Caco-2 (cell line): ENCODE results near the gene UBE2V1. TPM values are rescaled to one million over a fixed set of nuclear protein-coding genes. Genes with fewer than 3 reads are reported as not detected.
"Not testable (repeated sequence)": the region's sequence is repeated elsewhere in the genome, so short reads cannot be mapped to it uniquely, and the experiment has no call there.

ENCODE experiments used
- BruUV-seq: library from RNA; stranded (reverse); fragments of 400-500 nt; replicated peaks from 2 replicates; lab custom pipeline; 2021; lab: Mats Ljungman, UMichigan
- CTCF ChIA-PET: fragments of 300-600 bp; sonication (Branson Sonifier 250); formaldehyde crosslinking; loops from one replicate; lab custom pipeline; 2022; ENCODE audit warnings: antibody characterized with exemption; lab: Charles Lee
- POLR2A ChIA-PET: fragments of 300-600 bp; sonication (Branson Sonifier 250); formaldehyde crosslinking; loops from one replicate; lab custom pipeline; 2022; ENCODE audit warnings: antibody characterized with exemption; lab: Charles Lee
- DNase-seq, 2 experiments: peaks; one replicate each; pipeline versions ENCODE4 v3.0.0 to v3.0.0-alpha.2; 2020 to 2022
- H3K27me3 ChIP-seq: replicated peaks from 2 replicates; pipeline ENCODE4 v1.6.0; 2011; ENCODE audit warnings: low read length; ENCODE audit not compliant: control insufficient read depth, insufficient read depth
- H3K36me3 ChIP-seq: 2 replicates; pipeline ENCODE4 v1.5.1; 2011; ENCODE audit warnings: low read length; ENCODE audit not compliant: control insufficient read depth, insufficient read depth
- H3K4me1 ChIP-seq: fragments of 250-450 bp; sonication (Bioruptor Pico); 2 replicates; pipeline ENCODE4 v1.5.1; 2020; ENCODE audit warnings: mild to moderate bottlenecking
- H3K4me3 ChIP-seq: 2 replicates; pipeline ENCODE4 v1.5.1; 2011; ENCODE audit warnings: low read depth, mild to moderate bottlenecking, control low read depth, low read length
- H3K9me3 ChIP-seq: fragments of 250-450 bp; sonication (Bioruptor Pico); 2 replicates; pipeline ENCODE4 v1.5.1; 2020; ENCODE audit warnings: mild to moderate bottlenecking, moderate library complexity
- H3K27ac Mint-ChIP-seq: one replicate; pipeline ENCODE4 v1.8.0; 2022; ENCODE audit warnings: mixed read lengths; ENCODE audit not compliant: unreplicated experiment
- H3K27me3 Mint-ChIP-seq: one replicate; pipeline ENCODE4 v1.8.0; 2022; ENCODE audit warnings: mixed read lengths; ENCODE audit not compliant: insufficient read depth, unreplicated experiment
- H3K36me3 Mint-ChIP-seq: one replicate; pipeline ENCODE4 v1.8.0; 2022; ENCODE audit warnings: mild to moderate bottlenecking, mixed read lengths; ENCODE audit not compliant: insufficient read depth, unreplicated experiment
- H3K4me1 Mint-ChIP-seq: one replicate; pipeline ENCODE4 v1.8.0; 2022; ENCODE audit warnings: low read depth, mixed read lengths; ENCODE audit not compliant: unreplicated experiment
- H3K4me3 Mint-ChIP-seq: one replicate; pipeline ENCODE4 v1.8.0; 2022; ENCODE audit warnings: mild to moderate bottlenecking, moderate library complexity, mixed read lengths; ENCODE audit not compliant: unreplicated experiment
- H3K9me3 Mint-ChIP-seq: one replicate; pipeline ENCODE4 v1.8.0; 2022; ENCODE audit warnings: mixed read lengths; ENCODE audit not compliant: unreplicated experiment
- CTCF ChIP-seq, 2 experiments: fragments of 200-600 bp in 1 of 2; IDR thresholded peaks; 1 replicate in 1 of 2; 2 replicates in 1 of 2; pipeline versions ENCODE4 v1.5.1 to v1.8.0; 2011 to 2022; ENCODE audit warnings: antibody characterized with exemption in 1 of 2, control low read depth in 1 of 2, inconsistent platforms in 1 of 2, low read depth in 1 of 2, low read length in 1 of 2, mild to moderate bottlenecking in 1 of 2, moderate library complexity in 1 of 2; ENCODE audit not compliant: insufficient read depth in 1 of 2, severe bottlenecking in 1 of 2, unreplicated experiment in 1 of 2
- intact Hi-C: fragments of 100-400 bp; cut with micrococcal nuclease; formaldehyde crosslinking; loops from one replicate; pipeline ENCODE4 v1.10.0; 2022; ENCODE audit not compliant: unreplicated experiment
- total RNA-seq: library from RNA; stranded (reverse); gene quantifications from 2 replicates; pipeline ENCODE4 v1.2.3, GENCODE V29; 2022

Gene UBE2V1
- total RNA-seq, 1 experiment from 2014 or later: 485 TPM

GRCh38 chr20:50140339-50140859, 27.4 kb upstream of the UBE2V1 start:
- no peaks in the 10 kb centered on the region for H3K27me3 ChIP-seq
- H3K4me1 ChIP-seq: peaks cover 32% of the 10 kb centered on the region
- Mint-ChIP-seq H3K27ac (peak overlapping the region; percentile 2), H3K27me3 (no peaks in the 10 kb centered on the region), H3K36me3 (peaks cover 90% of the 10 kb centered on the region), H3K4me1 (peaks cover 29% of the 10 kb centered on the region), H3K4me3 (no peak overlapping the region), H3K9me3 (no peaks in the 10 kb centered on the region)
- DNase-seq: no peak
- ChIA-PET POLR2A (interaction anchor here (1.4 kb wide), 1 partner anchor 25 kb away, joined by 6 read pairs; no protein-coding TSS in a partner anchor), CTCF (interaction anchor here (1.6 kb wide), 2 partner anchors 20 to 39 kb away, joined by 3 to 4 read pairs; no protein-coding TSS in a partner anchor)
- intact Hi-C loops: no loop called here
- H3K36me3 ChIP-seq: peaks cover 12% of the 10 kb centered on the region
- H3K4me3 ChIP-seq: no peak overlapping the region
- TF ChIP-seq CTCF (IDR thresholded peaks at IDR 0.05; ENCODE audit: insufficient read depth in 1 of 2, low read depth in 1 of 2, low read length in 1 of 2, severe bottlenecking in 1 of 2, unreplicated experiment in 1 of 2): no peak
- no TSS peak for BruUV-seq
- no peaks in the 10 kb centered on the region for H3K9me3 ChIP-seq

GRCh38 chr20:50138479-50139393, 25.8 kb upstream of the UBE2V1 start:
- Mint-ChIP-seq H3K9me3 (no peaks in the 10 kb centered on the region), H3K27ac (peak overlapping the region; percentile 46), H3K4me3 (no peak overlapping the region), H3K27me3 (no peaks in the 10 kb centered on the region), H3K4me1 (peaks cover 29% of the 10 kb centered on the region), H3K36me3 (peaks cover 98% of the 10 kb centered on the region)
- Histone ChIP-seq H3K4me3 (no peak overlapping the region), H3K36me3 (peaks cover 13% of the 10 kb centered on the region), H3K4me1 (peaks cover 34% of the 10 kb centered on the region), H3K27me3 (no peaks in the 10 kb centered on the region), H3K9me3 (no peaks in the 10 kb centered on the region)
- DNase-seq: peak in 1 of 2 experiments; percentile 55
- ChIA-PET POLR2A (interaction anchor here (0.6 to 1.5 kb wide), 4 partner anchors 16 to 140 kb away, joined by 3 to 6 read pairs (median 4); no protein-coding TSS in a partner anchor), CTCF (interaction anchor here (0.6 to 1.6 kb wide), 6 partner anchors 15 to 487 kb away, joined by 3 to 8 read pairs (median 4); no protein-coding TSS in a partner anchor)
- TF ChIP-seq CTCF (IDR thresholded peaks at IDR 0.05; ENCODE audit: insufficient read depth in 1 of 2, low read depth in 1 of 2, low read length in 1 of 2, severe bottlenecking in 1 of 2, unreplicated experiment in 1 of 2): peak; percentile 27 to 29
- no TSS peak for BruUV-seq
- intact Hi-C loops: no loop called here

- no peak for DNase-seq
- CTCF ChIA-PET: interaction anchor here (1.2 kb wide), 1 partner anchor 28 kb away, joined by 3 read pairs; no protein-coding TSS in a partner anchor
- intact Hi-C loops: no loop called here
- Mint-ChIP-seq H3K27ac (peak overlapping the region; percentile 46), H3K4me3 (no peak overlapping the region), H3K36me3 (peaks cover 96% of the 10 kb centered on the region), H3K4me1 (peaks cover 26% of the 10 kb centered on the region), H3K27me3 (no peaks in the 10 kb centered on the region), H3K9me3 (no peaks in the 10 kb centered on the region)
- Histone ChIP-seq H3K27me3 (no peaks in the 10 kb centered on the region), H3K4me1 (peaks cover 34% of the 10 kb centered on the region), H3K9me3 (no peaks in the 10 kb centered on the region), H3K36me3 (peaks cover 11% of the 10 kb centered on the region), H3K4me3 (no peak overlapping the region)
- no peak for TF ChIP-seq CTCF (IDR thresholded peaks at IDR 0.05; ENCODE audit: insufficient read depth in 1 of 2, low read depth in 1 of 2, low read length in 1 of 2, severe bottlenecking in 1 of 2, unreplicated experiment in 1 of 2)
- BruUV-seq: no TSS peak
- POLR2A ChIA-PET: interaction anchor here (0.6 kb wide), 1 partner anchor 139 kb away, joined by 3 read pairs; no protein-coding TSS in a partner anchor
Observed at GRCh38 chr20:50138120-50138478, 25.1 kb upstream of the UBE2V1 start.

- H3K4me3 ChIP-seq, H3K9me3 Mint-ChIP-seq, POLR2A ChIA-PET, H3K27me3 Mint-ChIP-seq, H3K4me3 Mint-ChIP-seq, DNase-seq, intact Hi-C loops, H3K9me3 ChIP-seq, H3K27me3 ChIP-seq, BruUV-seq: not testable (repeated sequence)
- Mint-ChIP-seq H3K27ac (peak overlapping the region; percentile 46), H3K4me1 (peaks cover 22% of the 10 kb centered on the region), H3K36me3 (peaks cover 93% of the 10 kb centered on the region)
- Histone ChIP-seq H3K36me3 (peaks cover 10% of the 10 kb centered on the region; the same call in 1 of the 2 replicates), H3K4me1 (peaks cover 31% of the 10 kb centered on the region)
- CTCF ChIA-PET: interaction anchor here (1.2 to 1.4 kb wide), 2 partner anchors 17 to 29 kb away, joined by 3 to 6 read pairs; no protein-coding TSS in a partner anchor
Observed at GRCh38 chr20:50137702-50138101, 24.8 kb upstream of the UBE2V1 start.
